GM19351 (cell line): ENCODE measurements around the gene ZNF384.
"Not testable (repeated sequence)": the region's sequence is repeated elsewhere in the genome, so short reads cannot be mapped to it uniquely, and the experiment has no call there.

ENCODE experiments used
- ATAC-seq: cut with Tn5 transposase; IDR thresholded peaks from one replicate; pipeline ENCODE4 v1.9.1; 2021; ENCODE audit warnings: mild to moderate bottlenecking, moderate library complexity; ENCODE audit not compliant: unreplicated experiment

Gene ZNF384

DNA sequence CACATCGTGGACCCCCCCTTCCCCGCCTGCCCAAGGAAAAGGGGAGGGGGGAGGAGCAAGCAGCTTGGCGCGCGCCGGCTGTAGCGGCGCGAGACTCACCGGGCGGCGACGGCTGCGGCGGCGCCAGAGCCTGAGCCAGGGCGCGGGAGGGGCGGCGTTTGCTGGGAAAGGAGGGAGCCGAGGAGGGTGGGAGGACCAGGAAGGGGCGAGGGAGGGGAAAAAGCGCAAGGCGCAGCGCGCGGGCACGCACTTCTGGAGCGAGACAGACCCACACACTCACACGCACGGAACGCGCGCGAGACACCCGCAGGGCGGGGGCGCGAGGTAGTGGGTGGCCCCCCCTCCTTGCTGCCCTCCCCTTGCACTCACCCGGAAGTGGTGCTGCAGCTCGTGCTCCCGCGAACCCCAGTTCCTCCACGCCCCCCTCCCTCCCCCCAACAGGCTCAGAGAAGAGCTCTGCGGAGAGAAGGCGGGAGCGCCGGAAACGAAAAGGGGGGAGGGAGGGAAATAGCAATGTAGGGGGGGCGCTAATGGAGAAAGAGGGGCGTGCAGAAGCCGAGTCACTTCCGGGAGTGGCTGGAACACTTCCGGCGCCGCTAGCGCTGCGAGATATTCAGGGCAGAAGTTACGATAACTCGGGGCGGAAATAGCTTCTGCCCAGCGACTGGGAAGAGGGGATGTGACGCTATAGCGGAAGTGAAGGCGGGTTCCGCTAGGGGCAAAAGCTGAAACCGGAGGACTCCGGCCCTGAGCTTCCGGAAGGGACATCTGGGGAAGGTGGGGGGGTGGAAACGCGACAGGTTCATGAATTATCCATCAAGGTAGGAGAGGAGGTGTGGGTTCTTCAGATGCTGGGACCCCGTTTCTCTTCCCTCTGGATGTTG lies at the start of gene ZNF384:
Gene ZNF384, minus strand, starts transcription at position 377 of the 884 bp plus-strand sequence. CDS start 9,855 bp downstream, outside the sequence.
- ATAC-seq: peak; percentile 84

DNA sequence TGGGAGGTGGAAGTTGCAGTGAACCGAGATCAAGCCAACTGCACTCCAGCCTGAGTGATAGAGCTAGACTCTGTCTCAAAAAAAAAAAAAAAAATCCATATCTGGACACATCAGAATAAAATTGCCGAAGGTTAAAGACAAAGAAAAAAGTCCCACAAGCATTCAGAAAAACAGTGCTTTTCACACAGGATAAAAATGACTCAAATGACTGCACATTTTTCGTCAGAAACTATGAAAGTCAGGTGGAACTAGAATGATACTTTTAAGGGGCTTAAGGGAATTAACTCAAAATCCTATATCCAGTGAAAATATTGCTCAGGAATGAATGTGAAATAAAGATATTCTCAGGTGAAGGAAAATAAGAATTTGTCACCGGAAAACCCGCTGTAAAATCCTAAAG lies 47.6 kb upstream of the ZNF384 start:
- no peak for ATAC-seq

DNA sequence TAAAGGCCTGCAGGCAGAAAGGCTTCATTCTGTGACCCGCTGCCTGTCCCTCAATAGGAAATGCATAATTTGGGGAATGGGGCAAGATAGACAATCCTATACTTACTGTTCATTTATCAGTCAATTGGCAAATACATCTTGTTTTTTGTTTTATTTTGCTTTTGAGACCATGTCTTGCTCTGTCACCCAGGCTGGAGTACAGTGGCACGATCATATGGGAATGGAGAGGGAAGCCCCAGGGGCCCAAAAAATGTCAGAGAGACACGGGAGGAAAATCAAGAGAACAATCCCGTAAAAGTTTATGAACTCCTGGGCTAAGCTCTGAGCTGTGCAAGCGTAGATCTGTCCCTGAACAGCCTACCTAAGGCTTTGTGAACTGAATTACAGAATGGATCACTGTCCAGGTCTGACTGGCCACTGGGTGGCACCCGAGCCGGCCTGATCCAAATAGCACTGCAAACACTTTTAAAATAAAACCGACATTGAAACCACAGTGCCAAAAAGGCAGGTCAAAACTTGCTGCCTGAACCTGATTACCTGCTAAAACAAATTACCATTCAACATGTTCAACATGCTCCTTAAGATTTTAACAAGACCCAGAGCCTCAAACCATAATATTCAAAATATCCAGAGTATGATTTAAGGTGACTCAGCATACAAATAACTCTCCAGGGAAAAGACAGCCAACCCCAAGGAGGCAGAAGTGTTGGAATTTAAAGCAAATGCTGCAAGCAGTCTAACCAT lies 46.4 kb upstream of the ZNF384 start:
- ATAC-seq: no peak

DNA sequence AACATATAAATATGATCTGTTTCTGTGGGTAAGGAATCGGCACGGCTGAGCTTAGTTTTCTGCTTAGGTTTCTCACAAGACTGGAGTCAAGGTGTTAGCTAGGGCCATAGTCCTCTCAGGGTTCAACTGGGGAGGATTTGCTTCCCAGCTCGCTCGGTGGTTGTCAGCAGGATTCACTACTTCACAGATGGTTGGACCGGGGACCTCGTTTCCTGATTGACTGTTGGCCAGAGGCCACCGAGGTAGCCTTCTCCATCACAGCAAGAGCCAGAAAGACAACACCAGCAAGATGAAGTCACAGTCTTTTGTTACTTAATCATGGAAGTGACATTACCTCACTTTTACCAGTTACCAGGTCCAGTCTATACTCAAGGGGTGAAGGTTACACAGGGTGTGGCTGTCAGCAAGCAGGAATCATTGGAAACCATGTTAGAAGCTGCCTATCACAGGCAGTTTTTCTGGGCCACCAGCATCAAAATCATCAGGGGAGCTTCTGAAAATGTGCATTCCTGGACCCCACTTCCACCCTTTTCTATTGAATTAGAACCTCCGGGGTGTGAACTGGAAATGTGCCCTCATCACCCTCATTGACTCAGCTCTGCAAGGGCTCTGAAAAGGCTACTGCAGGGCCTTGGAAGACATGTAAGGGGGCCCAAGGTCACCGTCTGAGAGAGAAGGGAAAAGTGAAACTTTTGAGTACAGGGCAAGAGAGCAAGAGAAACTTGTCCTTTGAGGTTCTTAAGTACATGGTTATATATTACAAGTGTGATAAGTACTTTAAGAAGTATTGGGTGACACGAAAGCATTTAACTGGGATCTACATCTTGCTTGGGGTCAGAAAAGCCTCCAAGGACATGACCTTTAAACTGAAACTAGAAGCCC lies 45.6 kb upstream of the ZNF384 start:
- ATAC-seq: no peak

DNA sequence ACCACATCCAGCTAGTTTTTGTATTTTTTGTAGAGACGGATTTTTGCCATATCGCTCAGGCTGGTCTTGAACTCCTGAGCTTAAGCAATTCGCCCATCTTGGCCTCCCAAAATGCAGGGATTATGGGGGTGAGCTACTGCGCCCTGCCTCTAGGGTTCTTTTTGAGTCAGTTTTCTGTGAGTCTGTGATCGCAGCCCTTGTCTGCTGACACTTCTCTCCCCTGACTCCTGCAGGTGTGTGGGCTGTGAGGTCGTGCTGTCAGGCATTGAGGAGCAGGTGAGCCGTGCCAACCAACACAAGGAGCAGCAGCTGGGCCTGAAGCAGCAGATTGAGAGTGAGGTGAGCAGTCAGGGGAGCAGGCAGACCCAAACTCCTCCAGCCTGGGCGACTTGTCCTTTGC lies 41.0 kb upstream of the ZNF384 start:
- no peak for ATAC-seq

DNA sequence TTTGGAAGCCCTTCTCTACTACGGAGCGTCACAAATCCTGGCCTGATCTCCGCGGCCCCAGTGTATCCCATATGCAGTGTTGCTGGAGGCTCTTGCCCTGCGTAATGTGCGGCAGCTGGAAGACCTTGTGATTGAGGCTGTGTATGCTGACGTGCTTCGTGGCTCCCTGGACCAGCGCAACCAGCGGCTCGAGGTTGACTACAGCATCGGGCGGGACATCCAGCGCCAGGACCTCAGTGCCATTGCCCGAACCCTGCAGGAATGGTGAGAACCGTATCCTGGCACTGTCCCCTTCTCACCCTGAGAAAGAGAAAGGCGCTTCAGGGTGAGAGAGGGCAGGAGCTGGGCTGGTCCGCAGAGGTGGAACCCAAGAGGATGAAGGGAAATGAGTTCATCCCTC lies 40.0 kb upstream of the ZNF384 start:
- ATAC-seq: no peak

DNA sequence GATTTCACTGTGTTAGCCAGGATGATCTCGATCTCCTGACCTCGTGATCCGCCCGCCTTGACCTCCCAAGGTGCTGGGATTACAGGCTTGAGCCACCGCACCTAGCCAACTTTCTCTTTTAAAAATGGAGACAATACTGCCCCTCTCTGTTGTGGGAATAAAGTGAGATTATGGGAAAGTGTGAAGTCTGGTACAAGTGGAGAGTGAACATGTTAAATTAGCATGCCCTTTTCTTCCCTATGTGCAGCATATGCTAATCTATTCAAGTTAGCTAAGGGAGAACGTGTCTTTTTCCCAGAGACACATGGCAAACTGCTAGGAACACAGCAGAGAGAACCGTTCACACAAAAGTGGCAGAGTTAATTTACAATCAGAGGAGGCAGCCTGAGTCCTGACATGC lies 36.2 kb upstream of the ZNF384 start:
- no peak for ATAC-seq

DNA sequence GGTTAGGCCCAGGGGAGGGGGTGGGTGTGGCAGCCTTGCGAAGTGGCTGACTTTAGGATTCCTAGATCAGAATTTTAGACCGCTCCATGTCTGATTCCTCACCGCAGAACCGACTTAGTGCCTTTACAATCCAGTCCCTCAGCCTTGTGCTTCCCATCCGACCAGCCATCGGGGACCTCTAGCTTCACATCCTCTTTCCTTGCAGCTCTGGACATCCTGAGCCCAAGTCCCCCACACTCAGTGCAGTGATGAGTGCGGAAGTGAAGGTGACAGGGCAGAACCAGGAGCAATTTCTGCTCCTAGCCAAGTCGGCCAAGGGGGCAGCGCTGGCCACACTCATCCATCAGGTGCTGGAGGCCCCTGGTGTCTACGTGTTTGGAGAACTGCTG lies 35.2 kb upstream of the ZNF384 start:
- ATAC-seq: no peak

DNA sequence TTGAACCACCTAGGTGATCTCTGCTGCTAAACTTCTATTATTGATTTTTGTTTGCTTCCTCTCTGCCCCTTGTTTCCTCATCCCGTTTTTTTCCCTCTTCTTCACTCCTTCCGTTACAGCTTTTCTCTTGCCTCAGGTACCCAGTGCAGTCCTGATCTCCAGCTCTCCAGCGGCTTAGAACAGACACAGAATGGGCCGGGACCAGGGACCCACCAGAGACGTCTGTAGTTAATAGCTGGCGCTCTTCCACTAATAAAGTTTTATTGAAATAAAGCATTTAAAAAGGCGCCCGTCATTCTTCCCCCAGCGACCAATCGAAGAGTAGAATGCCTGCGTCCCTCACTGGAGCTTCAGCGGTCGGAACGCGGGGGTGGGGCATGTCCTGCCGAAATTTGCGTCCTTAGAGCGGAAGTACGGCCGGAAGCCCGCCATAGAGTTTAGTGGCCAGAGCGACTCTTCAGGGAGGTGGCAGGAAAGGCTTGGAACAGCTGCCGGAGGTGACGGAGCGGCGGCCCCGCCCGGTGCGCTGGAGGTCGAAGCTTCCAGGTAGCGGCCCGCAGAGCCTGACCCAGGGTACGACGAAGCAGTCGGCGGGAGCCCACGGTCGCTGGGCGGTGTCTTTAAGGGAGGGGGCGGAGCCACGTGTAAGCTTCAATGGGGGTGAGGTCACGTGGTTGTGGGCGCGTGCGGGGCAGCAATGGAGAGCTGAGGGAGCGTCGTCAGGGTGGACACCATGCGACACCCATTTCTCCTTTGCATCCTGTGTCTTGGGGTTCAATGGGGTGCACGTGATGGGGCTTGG lies 34.6 kb upstream of the ZNF384 start, which contains the start of gene COPS7A:
Gene COPS7A, plus strand, starts transcription at position 440 of the 802 bp plus-strand sequence. CDS start 611 bp downstream, outside the sequence.
- ATAC-seq: peak; percentile 91

DNA sequence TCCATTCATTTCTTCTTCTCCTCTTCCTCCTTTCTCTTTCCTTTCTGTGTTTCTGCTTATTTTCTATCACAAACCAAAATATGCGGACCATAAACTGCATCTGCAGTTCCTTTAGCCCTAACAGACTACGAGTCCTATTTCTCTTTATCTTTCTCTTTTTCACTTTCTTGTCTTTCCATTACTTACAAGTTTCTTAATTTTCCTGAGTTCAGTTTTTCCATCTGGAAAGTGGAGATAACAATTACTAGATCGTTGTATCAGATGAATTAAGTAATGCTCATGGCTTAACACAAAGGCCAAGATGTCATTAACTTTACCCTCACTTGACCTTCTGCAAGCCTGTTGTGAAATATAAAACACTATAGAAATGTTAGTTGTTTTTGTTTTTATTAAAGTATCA lies 33.7 kb upstream of the ZNF384 start:
- ATAC-seq: no peak

DNA sequence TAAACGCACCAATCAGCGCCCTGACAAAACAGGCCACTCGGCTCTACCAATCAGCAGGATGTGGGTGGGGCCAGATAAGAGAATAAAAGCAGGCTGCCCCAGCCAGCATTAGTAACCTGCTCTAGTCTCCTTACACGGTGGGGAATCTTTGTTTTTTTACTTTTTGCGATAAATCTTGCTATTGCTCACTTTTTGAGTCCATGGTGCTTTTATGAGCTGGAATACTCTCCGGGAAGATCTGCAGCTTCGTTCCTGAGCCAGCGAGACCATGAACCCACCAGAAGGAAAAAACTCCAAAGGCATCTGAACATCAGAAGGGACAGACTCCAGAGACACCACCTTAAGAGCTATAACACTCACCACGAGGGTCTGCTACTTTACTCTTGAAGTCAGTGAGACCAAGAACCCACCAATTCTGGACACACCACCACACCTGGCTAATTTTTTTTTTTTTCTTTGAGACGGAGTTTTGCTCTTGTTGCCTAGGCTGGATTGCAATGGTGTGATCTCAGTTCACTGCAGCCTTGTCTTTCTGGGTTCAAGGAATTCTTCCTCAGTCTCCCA lies 27.8 kb upstream of the ZNF384 start:
- ATAC-seq: no peak

DNA sequence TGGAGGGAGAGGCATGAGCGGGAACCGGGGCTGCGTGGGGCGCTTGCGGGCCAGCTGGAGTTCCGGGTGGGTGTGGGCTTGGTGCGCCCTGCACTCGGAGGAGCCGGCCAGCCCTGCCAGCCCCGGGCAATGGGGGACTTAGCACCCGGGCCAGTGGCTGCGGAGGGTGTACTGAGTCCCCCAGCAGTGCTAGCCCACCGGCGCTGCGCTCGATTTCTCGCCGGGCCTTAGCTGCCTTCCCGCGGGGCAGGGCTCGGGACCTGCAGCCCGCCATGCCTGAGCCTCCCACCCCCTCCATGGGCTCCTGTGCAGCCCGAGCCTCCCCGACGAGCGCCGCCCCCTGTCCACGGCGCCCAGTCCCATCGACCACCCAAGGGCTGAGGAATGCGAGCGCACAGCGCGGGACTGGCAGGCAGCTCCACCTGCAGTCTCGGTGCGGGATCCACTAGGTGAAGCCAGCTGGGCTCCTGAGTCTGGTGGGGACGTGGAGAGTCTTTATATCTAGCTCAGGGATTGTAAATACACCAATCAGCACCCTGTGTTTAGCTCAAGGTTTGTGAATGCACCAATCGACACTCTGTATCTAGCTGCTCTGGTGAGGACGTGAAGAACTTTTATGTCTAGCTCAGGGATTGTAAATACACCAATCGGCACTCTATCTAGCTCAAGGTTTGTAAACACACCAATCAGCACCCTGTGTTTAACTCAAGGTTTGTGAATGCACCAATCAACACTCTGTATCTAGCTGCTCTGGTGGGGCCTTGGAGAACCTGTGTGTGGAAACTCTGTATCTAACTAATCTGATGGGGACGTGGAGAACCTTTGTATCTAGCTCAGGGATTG lies 27.1 kb upstream of the ZNF384 start:
- ATAC-seq: not testable (repeated sequence)

DNA sequence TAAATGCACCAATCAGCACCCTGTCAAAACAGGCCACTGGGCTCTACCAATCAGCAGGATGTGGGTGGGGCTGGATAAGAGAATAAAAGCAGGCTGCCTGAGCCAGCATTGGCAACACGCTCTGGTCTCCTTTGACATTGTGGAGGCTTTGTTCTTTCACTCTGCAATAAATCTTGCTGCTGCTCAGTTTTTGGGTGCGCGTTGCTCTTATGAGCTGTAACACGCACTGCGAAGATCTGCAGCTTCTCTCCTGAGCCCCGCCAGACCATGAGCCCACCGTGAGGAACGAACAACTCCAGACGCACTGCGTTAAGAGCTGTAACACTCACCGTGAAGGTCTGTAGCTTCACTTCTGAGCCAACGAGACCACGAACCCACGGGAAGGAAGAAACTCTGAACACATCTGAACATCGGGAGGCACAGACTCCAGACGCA lies 19.8 kb upstream of the ZNF384 start:
- no peak for ATAC-seq

DNA sequence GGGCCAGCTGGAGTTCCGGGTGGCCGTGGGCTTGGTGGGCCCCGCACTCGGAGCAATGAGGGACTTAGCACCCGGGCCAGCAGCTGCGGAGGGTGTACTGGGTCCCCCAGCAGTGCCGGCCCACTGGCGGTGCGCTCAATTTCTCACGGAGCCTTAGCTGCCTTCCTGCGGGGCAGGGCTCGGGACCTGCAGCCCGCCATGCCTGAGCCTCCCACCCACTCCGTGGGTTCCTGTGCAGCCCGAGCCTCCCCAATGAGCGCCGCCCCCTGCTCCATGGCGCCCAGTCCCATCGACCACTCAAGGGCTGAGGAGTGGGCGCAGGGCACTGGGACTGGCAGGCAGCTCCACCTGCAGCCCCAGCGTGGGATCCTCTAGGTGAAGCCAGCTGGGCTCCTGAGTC lies 19.2 kb upstream of the ZNF384 start:
- not testable (repeated sequence) for ATAC-seq

DNA sequence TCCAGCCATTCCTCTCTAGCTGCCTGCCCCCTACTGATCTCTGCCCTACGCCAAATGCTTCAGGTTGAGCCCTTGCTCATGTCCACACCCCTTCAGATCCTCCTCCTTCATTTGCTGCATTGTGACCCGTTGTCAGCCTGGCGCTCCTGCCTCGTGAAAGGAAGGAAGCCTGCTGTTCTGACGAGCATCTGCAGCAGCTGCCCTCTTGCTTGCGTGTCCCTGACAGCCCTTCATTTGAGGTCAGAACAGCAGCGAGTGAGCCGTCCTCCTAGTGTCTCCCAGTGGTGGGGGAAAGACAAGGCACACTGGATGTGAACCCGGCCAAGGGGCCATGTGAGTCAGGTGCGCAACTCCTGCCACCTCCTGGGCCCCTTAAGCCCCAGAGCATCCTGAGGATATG lies 14.5 kb upstream of the ZNF384 start:
- no peak for ATAC-seq

DNA sequence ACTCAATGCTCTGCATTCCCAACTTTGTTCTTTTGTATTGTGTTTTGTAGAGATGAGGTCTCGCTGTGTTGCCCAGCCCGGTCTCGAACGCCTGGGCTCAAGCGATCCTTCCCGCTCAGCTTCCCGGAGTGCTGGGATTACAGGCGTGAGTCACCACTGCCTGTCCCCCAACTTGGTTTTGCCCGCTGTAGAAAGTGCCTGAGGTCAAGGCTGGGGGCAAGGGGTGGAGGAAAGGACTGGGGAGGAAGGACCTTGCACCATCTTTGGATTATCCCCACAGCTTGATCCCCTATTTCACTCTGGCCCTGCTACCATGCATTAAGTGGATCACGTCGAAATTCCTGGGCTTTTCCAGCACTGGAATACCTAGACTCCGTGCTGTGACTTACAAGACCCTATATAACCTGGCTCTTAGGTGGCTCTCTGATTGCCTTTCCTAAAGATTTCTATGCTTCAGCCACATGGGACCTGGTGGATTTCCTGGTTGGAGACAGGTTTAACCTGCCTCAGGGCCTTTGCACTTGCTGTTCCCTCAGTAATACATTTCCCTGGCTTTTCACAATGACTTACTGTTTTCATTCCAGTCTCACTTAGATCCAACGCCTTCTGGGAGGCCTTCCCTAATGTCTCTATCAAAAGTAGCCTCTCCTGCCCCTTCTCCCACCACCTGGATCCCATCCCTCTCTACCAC lies 12.0 kb upstream of the ZNF384 start:
- ATAC-seq: no peak

DNA sequence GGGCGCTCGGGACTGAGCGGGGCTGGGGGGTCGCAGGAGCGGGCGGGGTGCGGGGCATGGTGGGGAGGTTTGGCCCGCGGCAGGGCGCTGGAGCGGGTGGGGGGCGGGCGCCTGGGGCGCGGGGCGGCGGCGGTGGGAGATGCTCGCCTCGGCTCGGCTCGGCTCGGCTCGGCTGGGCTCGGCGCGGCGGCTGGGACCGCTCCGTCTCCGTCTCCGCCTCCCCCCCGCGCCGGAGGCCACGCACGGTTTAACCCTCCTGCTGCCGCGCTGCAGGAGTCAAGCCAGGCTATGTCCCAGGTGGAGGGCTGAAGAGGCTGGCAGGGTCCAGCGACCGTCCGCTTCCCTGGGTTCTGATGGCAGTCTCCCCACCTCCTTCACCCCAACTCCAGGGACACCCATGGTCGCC lies 11.5 kb upstream of the ZNF384 start, which contains the start of gene PIANP:
Gene PIANP, minus strand, starts transcription at position 170 of the 406 bp plus-strand sequence. CDS start 2,754 bp downstream, outside the sequence.
- ATAC-seq: no peak

DNA sequence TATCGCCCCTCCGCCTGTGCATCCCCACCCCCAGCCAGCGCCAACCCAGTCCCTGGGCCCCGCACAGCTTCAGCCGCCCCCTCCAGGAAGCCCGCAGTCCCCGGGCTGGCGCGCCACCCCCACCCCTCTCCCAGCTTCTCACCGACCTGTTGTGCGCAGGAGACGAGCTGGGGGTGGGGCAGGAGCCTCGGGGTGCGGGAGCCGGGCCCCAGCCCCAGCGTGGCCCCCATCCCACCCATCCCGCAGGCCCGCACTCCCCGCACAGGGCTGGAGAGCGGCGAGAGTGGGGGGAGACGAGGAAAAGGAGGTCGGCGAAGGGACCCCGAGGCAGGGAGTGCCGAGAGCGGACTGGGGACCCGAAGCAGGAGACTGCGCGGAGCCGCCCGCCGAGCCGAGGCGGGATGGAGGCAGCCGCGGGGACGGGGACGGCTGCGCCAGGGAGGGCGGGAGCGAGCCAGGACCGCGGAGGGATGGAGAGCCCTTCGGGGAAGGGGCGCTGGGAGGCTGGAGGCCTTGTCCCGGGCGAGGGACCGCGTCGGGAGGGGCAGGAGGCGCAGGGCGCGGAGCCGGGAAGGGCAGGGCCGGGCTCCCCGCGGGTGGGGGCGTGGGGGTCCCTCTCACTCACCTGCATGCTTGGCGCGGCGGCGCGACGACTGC lies 10.9 kb upstream of the ZNF384 start:
- ATAC-seq: no peak
